SU-DHL-6 (cell line): Measurements from ENCODE around the gene CBLB.

Experiments used
- H2AFZ ChIP-seq: fragments of 200-600 bp; sonication (generic); 2 replicates; pipeline ENCODE4 v1.6.1; 2014; ENCODE audit warnings: low read depth, mild to moderate bottlenecking, moderate library complexity, mixed read lengths, antibody characterized with exemption, low read length; ENCODE audit not compliant: severe bottlenecking
- H3F3A ChIP-seq: fragments of 200-600 bp; shearing (Covaris generic); 2 replicates; pipeline ENCODE4 v1.6.0; 2016; ENCODE audit warnings: antibody characterized with exemption, mild to moderate bottlenecking; ENCODE audit not compliant: insufficient read depth
- H3K27ac ChIP-seq: fragments of 200-600 bp; sonication (generic); 2 replicates; pipeline ENCODE4 v1.5.1; 2016; ENCODE audit warnings: low read depth, mild to moderate bottlenecking, low read length, moderate library complexity, mixed read lengths
- H3K27me3 ChIP-seq: fragments of 200-600 bp; sonication (generic), shearing (Covaris generic); 2 replicates; pipeline ENCODE4 v1.6.0; 2014; ENCODE audit warnings: mild to moderate bottlenecking, low read length
- H3K36me3 ChIP-seq: fragments of 200-600 bp; sonication (generic); 2 replicates; pipeline ENCODE4 v1.6.1; 2014; ENCODE audit warnings: mild to moderate bottlenecking, low read length, mixed read lengths
- H3K4me2 ChIP-seq: fragments of 300-600, 200-600 bp; shearing (Covaris generic), sonication (generic); 2 replicates; pipeline ENCODE4 v1.6.0; 2014; ENCODE audit warnings: low read length, low read depth, mild to moderate bottlenecking; ENCODE audit not compliant: poor library complexity, severe bottlenecking
- H3K4me3 ChIP-seq: fragments of 200-600 bp; sonication (generic); 2 replicates; pipeline ENCODE4 v1.5.1; 2014; ENCODE audit warnings: antibody characterized with exemption, low read length, mild to moderate bottlenecking, mixed read lengths; ENCODE audit not compliant: insufficient read depth, poor library complexity, severe bottlenecking
- H3K79me2 ChIP-seq: fragments of 200-600 bp; sonication (generic); 2 replicates; pipeline ENCODE4 v1.6.1; 2014; ENCODE audit warnings: mild to moderate bottlenecking, low read length, moderate library complexity; ENCODE audit not compliant: insufficient read depth
- H3K9ac ChIP-seq: fragments of 200-600 bp; sonication (generic); 2 replicates; pipeline ENCODE4 v1.7.0; 2014; ENCODE audit warnings: mild to moderate bottlenecking, low read length
- H3K9me2 ChIP-seq: fragments of 200-600 bp; sonication (generic); replicated peaks from 2 replicates; pipeline ENCODE4 v1.6.1; 2014; ENCODE audit warnings: low read length; ENCODE audit not compliant: insufficient read depth
- H3K9me3 ChIP-seq: fragments of 200-600 bp; sonication (generic); 2 replicates; pipeline ENCODE4 v1.6.1; 2014; ENCODE audit warnings: low read length, mixed read lengths; ENCODE audit not compliant: insufficient read depth
- H4K20me1 ChIP-seq: fragments of 200-600 bp; sonication (generic); 2 replicates; pipeline ENCODE4 v1.6.1; 2014; ENCODE audit warnings: low read depth, mild to moderate bottlenecking, antibody characterized with exemption, low read length, moderate library complexity, mixed read lengths
- CTCF ChIP-seq: fragments of 200-600 bp; sonication (generic); IDR thresholded peaks from one replicate; pipeline ENCODE4 v1.5.1; 2017; ENCODE audit warnings: antibody characterized with exemption, mild to moderate bottlenecking, low read length, moderate library complexity; ENCODE audit not compliant: insufficient read depth, poor library complexity, severe bottlenecking
- EZH2phosphoT487 ChIP-seq: fragments of 200-600 bp; sonication (generic), shearing (Covaris generic); conservative IDR thresholded peaks from 2 replicates; pipeline ENCODE4 v1.6.1; 2018; ENCODE audit warnings: mild to moderate bottlenecking, antibody characterized with exemption, low read length, moderate library complexity, mixed read lengths

CBLB gene

GRCh38 chr3:105868431-105868741, 426 bp downstream of the CBLB start:
- H3K27ac ChIP-seq = peak overlapping the region; percentile 93
- H3F3A ChIP-seq = peaks cover 30% of the 10 kb centered on the region
- H2AFZ ChIP-seq = no peak overlapping the region
- H3K9me3 ChIP-seq = no peaks in the 10 kb centered on the region
- no peaks in the 10 kb centered on the region for H3K9me2 ChIP-seq
- H3K9ac ChIP-seq = peak overlapping the region; percentile 96
- peaks cover 22% of the 10 kb centered on the region for H3K36me3 ChIP-seq
- H3K79me2 ChIP-seq = peaks cover 54% of the 10 kb centered on the region
- H3K27me3 ChIP-seq = no peaks in the 10 kb centered on the region
- no peaks in the 10 kb centered on the region for H4K20me1 ChIP-seq
- TF ChIP-seq EZH2phosphoT487 = no peak
- TF ChIP-seq CTCF = no peak
- H3K4me2 ChIP-seq = peak overlapping the region; percentile 93
- peak overlapping the region; percentile 90 for H3K4me3 ChIP-seq

- no peaks in the 10 kb centered on the region for H3K27me3 ChIP-seq
- TF ChIP-seq CTCF = no peak
- TF ChIP-seq EZH2phosphoT487 = no peak
- H3K27ac ChIP-seq = peak overlapping the region; percentile 93
- peaks cover 35% of the 10 kb centered on the region for H3F3A ChIP-seq
- peak overlapping the region; percentile 93 for H3K4me2 ChIP-seq
- no peaks in the 10 kb centered on the region for H3K9me2 ChIP-seq
- H3K9me3 ChIP-seq = no peaks in the 10 kb centered on the region
- H3K9ac ChIP-seq = peak overlapping the region; percentile 96
- H3K36me3 ChIP-seq = peaks cover 25% of the 10 kb centered on the region
- H2AFZ ChIP-seq = no peak overlapping the region
- peak overlapping the region; percentile 90 for H3K4me3 ChIP-seq
- H4K20me1 ChIP-seq = no peaks in the 10 kb centered on the region
- H3K79me2 ChIP-seq = peaks cover 60% of the 10 kb centered on the region
Measured at GRCh38 chr3:105867712-105868430, 941 bp downstream of the CBLB start.

- Histone ChIP-seq H3K79me2 (peaks cover 67% of the 10 kb centered on the region), H3K27ac (peak overlapping the region; percentile 93)
Measured at GRCh38 chr3:105866656-105867653, 1.9 kb downstream of the CBLB start.

More at GRCh38 chr3:105866656-105867653, 1.9 kb downstream of the CBLB start:
- H3K36me3 ChIP-seq = peaks cover 25% of the 10 kb centered on the region
- H3K27me3 ChIP-seq = no peaks in the 10 kb centered on the region
- peak overlapping the region; percentile 96 for H3K9ac ChIP-seq
- no peak overlapping the region for H2AFZ ChIP-seq
- peaks cover 44% of the 10 kb centered on the region for H3F3A ChIP-seq
- no peaks in the 10 kb centered on the region for H4K20me1 ChIP-seq
- H3K9me2 ChIP-seq = no peaks in the 10 kb centered on the region
- H3K4me2 ChIP-seq = peak overlapping the region; percentile 93
- TF ChIP-seq CTCF (no peak), EZH2phosphoT487 (no peak)
- H3K9me3 ChIP-seq = no peaks in the 10 kb centered on the region
- H3K4me3 ChIP-seq = peak overlapping the region; percentile 90
